Kidney (tissue), 14 donors: ENCODE results near the gene HK1. TPM values are rescaled to one million over a fixed set of nuclear protein-coding genes. Genes with fewer than 3 reads are reported as not detected.

ENCODE experiments used
- DNase-seq, 5 donors: peaks; one replicate each; pipeline ENCODE4 v3.0.0-alpha.2; 2013 to 2020
- FAIRE-seq: peaks from 2 replicates; lab custom pipeline; 2012; peaks lifted over from hg19 to GRCh38; lab: Jason Lieb, UNC
- H3K27ac ChIP-seq, 2 donors: one replicate each; pipeline ENCODE4 v1.7.0; 2013; ENCODE audit warnings: low read depth in 2 of 2, low read length in 2 of 2, inconsistent platforms in 1 of 2
- H3K27me3 ChIP-seq: one replicate; pipeline ENCODE4 v1.7.1; 2013; ENCODE audit warnings: low read length, inconsistent platforms; ENCODE audit not compliant: control insufficient read depth, insufficient read depth
- H3K36me3 ChIP-seq, 3 donors: one replicate each; pipeline versions ENCODE4 v1.7.0 to v1.7.1; 2013; ENCODE audit warnings: low read length in 3 of 3, control low read depth in 1 of 3, inconsistent platforms in 1 of 3; ENCODE audit not compliant: insufficient read depth in 3 of 3, control insufficient read depth in 2 of 3
- H3K4me1 ChIP-seq, 3 donors: one replicate each; pipeline versions ENCODE4 v1.7.0 to v1.7.1; 2013; ENCODE audit warnings: low read length in 3 of 3, inconsistent platforms in 1 of 3, low read depth in 1 of 3; ENCODE audit not compliant: control insufficient read depth in 2 of 3, insufficient read depth in 2 of 3
- H3K4me3 ChIP-seq, 3 donors: one replicate each; pipeline versions ENCODE4 v1.7.0 to v1.8.1; 2013; ENCODE audit warnings: low read length in 3 of 3, control low read depth in 1 of 3, inconsistent platforms in 1 of 3
- H3K9ac ChIP-seq, 3 donors: one replicate each; pipeline versions ENCODE4 v1.7.0 to v1.7.1; 2013; ENCODE audit warnings: low read length in 3 of 3, control low read depth in 1 of 3, inconsistent platforms in 1 of 3
- H3K9me3 ChIP-seq, 3 donors: one replicate each; pipeline versions ENCODE4 v1.7.0 to v1.7.1; 2013; ENCODE audit warnings: low read length in 3 of 3, control low read depth in 1 of 3, inconsistent platforms in 1 of 3; ENCODE audit not compliant: control insufficient read depth in 2 of 3, insufficient read depth in 1 of 3
- intact Hi-C: fragments of 100-400 bp; cut with DNase I; formaldehyde crosslinking; loops from one replicate; pipeline ENCODE4 v1.11.1; 2022
- polyA plus RNA-seq: library from polyadenylated mRNA; stranded (reverse); fragments of 350-450 nt; fragmentation: Illumina TruSeq; extraction: RNeasy Lipid Tissue Mini Kit (QIAGEN cat#74804); gene quantifications from one replicate; pipeline ENCODE4 v1.2.3, GENCODE V29; 2014; ENCODE audit warnings: low read depth, low replicate concordance; ENCODE audit not compliant: insufficient read depth
- total RNA-seq: library from RNA; stranded (reverse); fragmentation: NEBNext Ultra II Directional; extraction: Animal tissue kit (Norgen Biotek cat#: 25700); gene quantifications from one replicate; pipeline ENCODE4 v1.2.1, GENCODE V29; 2021
- TF ChIP-seq, protein P1 (sequence below): IDR thresholded peaks from 3 replicates; pipeline ENCODE4 v1.5.1; 2012; ENCODE audit warnings: mild to moderate bottlenecking, moderate library complexity, borderline replicate concordance; ENCODE audit not compliant: insufficient read depth; ENCODE audit errors: extremely low read depth
- donor health status: control.
- donor health status: control.
- donor health status: control.
- donor health status: control.
- donor health status: control.
- donor health status: DM: yes; HTN: yes; CAD: no.
- donor health status: Normal renal cell carcinoma (clear cell type).

HK1 gene
- total and polyA plus RNA-seq, 2 donors from 2014 or later: 35.9 to 84.9 TPM

DNA sequence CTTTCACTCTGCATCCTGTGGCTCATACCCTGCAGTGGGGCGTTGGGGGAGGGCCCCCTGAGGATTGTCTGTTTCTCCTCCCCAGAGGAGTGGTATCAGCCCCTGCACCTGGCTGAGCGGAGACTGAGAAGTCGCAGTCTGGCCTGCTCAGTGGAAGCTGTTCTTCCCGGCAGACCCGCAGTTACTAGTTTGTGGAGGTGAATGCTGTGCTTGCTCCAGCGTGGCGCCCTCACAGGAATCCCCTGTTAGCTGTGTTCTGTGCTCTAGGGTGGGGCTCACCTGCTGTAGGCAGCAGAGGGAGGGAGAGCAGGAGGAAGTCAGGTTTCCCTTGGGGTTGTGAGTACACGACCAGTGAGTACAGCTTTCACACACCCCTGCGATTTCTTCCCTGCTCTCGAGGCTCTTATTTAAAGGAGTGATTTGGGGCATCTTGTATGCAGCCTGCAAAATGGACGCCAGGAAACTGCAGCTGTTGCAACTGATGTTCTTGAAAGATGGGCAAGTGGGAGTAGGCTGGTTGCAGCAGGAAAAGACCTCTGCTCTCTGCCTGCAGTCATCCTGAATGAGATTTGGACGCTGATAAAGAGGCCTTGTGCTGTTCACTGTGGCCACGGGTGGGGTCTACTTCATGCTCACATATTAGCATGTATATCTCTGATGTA is 66.4 kb downstream of the HK1 start:
- Histone ChIP-seq H3K27ac (peak overlapping the region in 1 of 2 donors; percentile 23), H3K27me3 (no peaks in the 10 kb centered on the region), H3K9ac (no peak overlapping the region), H3K4me3 (no peak overlapping the region), H3K9me3 (no peaks in the 10 kb centered on the region), H3K36me3 (peaks cover 0 to 4% (median 2%) of the 10 kb centered on the region in 3 donors), H3K4me1 (peaks cover 0 to 30% (median 12%) of the 10 kb centered on the region in 3 donors)
- TF ChIP-seq, protein P1, sequence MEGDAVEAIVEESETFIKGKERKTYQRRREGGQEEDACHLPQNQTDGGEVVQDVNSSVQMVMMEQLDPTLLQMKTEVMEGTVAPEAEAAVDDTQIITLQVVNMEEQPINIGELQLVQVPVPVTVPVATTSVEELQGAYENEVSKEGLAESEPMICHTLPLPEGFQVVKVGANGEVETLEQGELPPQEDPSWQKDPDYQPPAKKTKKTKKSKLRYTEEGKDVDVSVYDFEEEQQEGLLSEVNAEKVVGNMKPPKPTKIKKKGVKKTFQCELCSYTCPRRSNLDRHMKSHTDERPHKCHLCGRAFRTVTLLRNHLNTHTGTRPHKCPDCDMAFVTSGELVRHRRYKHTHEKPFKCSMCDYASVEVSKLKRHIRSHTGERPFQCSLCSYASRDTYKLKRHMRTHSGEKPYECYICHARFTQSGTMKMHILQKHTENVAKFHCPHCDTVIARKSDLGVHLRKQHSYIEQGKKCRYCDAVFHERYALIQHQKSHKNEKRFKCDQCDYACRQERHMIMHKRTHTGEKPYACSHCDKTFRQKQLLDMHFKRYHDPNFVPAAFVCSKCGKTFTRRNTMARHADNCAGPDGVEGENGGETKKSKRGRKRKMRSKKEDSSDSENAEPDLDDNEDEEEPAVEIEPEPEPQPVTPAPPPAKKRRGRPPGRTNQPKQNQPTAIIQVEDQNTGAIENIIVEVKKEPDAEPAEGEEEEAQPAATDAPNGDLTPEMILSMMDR: no peak
- FAIRE-seq (no peak), DNase-seq (peak in 2 of 5 donors; percentile 51 to 63)
- intact Hi-C loops: no loop called here

DNA sequence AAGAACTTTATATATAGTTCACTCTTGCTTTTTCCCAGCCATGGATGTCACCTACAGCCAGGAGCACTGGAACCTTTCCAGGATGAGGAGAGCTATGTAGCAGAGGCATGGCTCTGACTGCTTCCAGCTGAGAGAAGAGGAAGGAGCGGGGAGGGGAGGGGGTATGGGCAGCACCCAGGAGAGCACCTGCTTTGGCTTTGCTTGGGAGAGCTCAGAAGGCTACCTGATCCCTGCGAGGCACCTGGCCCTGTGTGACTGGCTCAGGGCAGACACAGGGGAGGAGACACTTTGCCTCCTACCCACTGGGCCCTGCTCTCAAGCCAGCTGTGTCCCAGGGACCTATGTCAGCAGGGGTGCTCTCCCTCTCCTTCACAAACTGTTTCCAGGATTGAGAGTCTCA is 67.1 kb downstream of the HK1 start:
- peaks cover 0 to 30% (median 10%) of the 10 kb centered on the region in 3 donors for H3K4me1 ChIP-seq
- TF ChIP-seq, protein P1: no peak
- no peak overlapping the region for H3K9ac ChIP-seq
- intact Hi-C loops: no loop called here
- no peaks in the 10 kb centered on the region for H3K27me3 ChIP-seq
- no peaks in the 10 kb centered on the region for H3K9me3 ChIP-seq
- peak overlapping the region; percentile 30 to 65 for H3K27ac ChIP-seq
- FAIRE-seq (no peak), DNase-seq (peak in 4 of 5 donors; percentile 39 to 85 (median 60))
- peaks cover 0 to 4% (median 2%) of the 10 kb centered on the region in 3 donors for H3K36me3 ChIP-seq
- no peak overlapping the region for H3K4me3 ChIP-seq

DNA sequence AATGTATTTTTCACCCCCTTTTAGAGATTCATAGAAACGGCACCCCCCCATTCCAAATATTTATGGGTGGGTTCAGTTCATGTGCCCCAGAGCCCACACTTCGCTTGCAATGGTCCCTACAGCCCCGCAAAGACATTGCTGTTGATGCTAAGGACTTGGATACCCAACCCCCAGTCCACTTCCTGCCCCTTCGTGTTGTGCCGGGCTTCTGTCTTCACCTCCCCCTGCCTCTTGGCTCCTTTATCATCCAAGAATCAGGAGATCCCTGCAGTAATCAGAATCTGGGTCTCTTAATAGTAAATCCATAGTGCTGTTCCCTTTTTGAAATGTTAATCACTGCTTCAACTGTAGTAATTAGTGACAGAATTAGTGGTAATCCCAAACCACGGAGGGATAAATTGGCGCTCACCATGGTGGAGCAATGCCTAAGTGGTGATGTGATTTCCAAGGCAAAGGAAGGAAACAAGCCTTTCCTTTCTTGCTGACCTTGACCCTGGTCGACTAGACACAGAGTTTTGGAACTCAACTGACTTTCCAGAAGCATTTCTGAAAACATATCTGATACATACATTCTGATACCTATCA is 67.7 kb downstream of the HK1 start:
- DNase-seq: no peak
- intact Hi-C loops: no loop called here
- no peaks in the 10 kb centered on the region for H3K9me3 ChIP-seq
- peaks cover 0 to 30% (median 10%) of the 10 kb centered on the region in 3 donors for H3K4me1 ChIP-seq
- TF ChIP-seq, protein P1: no peak
- H3K9ac ChIP-seq: no peak overlapping the region
- FAIRE-seq: no peak
- H3K36me3 ChIP-seq: peaks cover 0 to 4% (median 2%) of the 10 kb centered on the region in 3 donors
- peak overlapping the region; percentile 30 to 65 for H3K27ac ChIP-seq
- no peaks in the 10 kb centered on the region for H3K27me3 ChIP-seq
- H3K4me3 ChIP-seq: no peak overlapping the region
